ENCODE results near the gene OR52K2.

Gene OR52K2

DNA sequence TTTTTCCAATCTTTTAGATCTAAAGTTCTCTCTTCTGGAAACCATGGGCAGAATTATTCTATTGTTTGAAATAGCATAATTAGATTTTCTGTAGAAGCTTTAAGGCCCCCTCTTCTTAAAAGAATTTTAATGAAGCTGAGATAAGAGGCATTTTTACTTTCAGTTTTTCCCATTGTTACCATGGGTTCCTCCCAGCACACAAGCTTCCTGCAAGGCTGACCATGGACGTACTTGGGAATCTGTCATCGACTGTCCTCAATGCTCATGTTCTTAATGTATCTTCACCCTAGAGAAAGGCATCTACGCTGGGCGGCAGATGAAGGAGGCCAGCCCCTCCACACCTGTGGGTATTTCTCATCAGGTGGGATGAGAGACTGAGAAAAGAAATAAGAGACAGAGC lies 11.1 kb downstream of the OR52K2 start:
- H3K4me3 ChIP-seq (ENCODE audit: low read depth, low read length) = no peak overlapping the region
- TF ChIP-seq, protein P1, sequence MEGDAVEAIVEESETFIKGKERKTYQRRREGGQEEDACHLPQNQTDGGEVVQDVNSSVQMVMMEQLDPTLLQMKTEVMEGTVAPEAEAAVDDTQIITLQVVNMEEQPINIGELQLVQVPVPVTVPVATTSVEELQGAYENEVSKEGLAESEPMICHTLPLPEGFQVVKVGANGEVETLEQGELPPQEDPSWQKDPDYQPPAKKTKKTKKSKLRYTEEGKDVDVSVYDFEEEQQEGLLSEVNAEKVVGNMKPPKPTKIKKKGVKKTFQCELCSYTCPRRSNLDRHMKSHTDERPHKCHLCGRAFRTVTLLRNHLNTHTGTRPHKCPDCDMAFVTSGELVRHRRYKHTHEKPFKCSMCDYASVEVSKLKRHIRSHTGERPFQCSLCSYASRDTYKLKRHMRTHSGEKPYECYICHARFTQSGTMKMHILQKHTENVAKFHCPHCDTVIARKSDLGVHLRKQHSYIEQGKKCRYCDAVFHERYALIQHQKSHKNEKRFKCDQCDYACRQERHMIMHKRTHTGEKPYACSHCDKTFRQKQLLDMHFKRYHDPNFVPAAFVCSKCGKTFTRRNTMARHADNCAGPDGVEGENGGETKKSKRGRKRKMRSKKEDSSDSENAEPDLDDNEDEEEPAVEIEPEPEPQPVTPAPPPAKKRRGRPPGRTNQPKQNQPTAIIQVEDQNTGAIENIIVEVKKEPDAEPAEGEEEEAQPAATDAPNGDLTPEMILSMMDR (IDR thresholded peaks at IDR 0.05; ENCODE audit: control insufficient read depth, extremely low read depth, insufficient read depth) = no peak
- no peak for DNase-seq (ENCODE audit: low read depth)

GRCh38 chr11:4464216-4465159 lies 15.4 kb downstream of the OR52K2 start:
- DNase-seq (ENCODE audit: low read depth) = no peak
- no peak overlapping the region for H3K4me3 ChIP-seq (ENCODE audit: low read depth, low read length)
- TF ChIP-seq, protein P1 (IDR thresholded peaks at IDR 0.05; ENCODE audit: control insufficient read depth, extremely low read depth, insufficient read depth) = no peak

GRCh38 chr11:4465407-4465806 lies 16.3 kb downstream of the OR52K2 start:
- no peak overlapping the region for H3K4me3 ChIP-seq (ENCODE audit: low read depth, low read length)
- TF ChIP-seq, protein P1 (IDR thresholded peaks at IDR 0.05; ENCODE audit: control insufficient read depth, extremely low read depth, insufficient read depth) = no peak
- no peak for DNase-seq (ENCODE audit: low read depth)

- no peak overlapping the region for H3K4me3 ChIP-seq (ENCODE audit: low read depth, low read length)
- TF ChIP-seq, protein P1 (IDR thresholded peaks at IDR 0.05; ENCODE audit: control insufficient read depth, extremely low read depth, insufficient read depth) = no peak
- DNase-seq (ENCODE audit: low read depth) = no peak
Measured at GRCh38 chr11:4466131-4466870, 17.2 kb downstream of the OR52K2 start.

GRCh38 chr11:4466871-4467442 lies 17.9 kb downstream of the OR52K2 start:
- TF ChIP-seq, protein P1 (IDR thresholded peaks at IDR 0.05; ENCODE audit: control insufficient read depth, extremely low read depth, insufficient read depth) = no peak

GRCh38 chr11:4467811-4468606 lies 18.9 kb downstream of the OR52K2 start:
- H3K4me3 ChIP-seq (ENCODE audit: low read depth, low read length) = no peak overlapping the region
- no peak for DNase-seq (ENCODE audit: low read depth)
- TF ChIP-seq, protein P1 (IDR thresholded peaks at IDR 0.05; ENCODE audit: control insufficient read depth, extremely low read depth, insufficient read depth) = no peak

More at GRCh38 chr11:4466871-4467442, 17.9 kb downstream of the OR52K2 start:
- no peak overlapping the region for H3K4me3 ChIP-seq (ENCODE audit: low read depth, low read length)
- DNase-seq (ENCODE audit: low read depth) = no peak

Data from LNCaP clone FGC (cell line).